IMR-90 (cell line): ENCODE results near the gene PTPRO. TPM values are rescaled to one million over a fixed set of nuclear protein-coding genes. Genes with fewer than 3 reads are reported as not detected.

Experiments used
- ATAC-seq: fragments of 200-7000 bp; cut with Tn5 transposase; 2 replicates; pipeline ENCODE4 v1.9.1; 2020; ENCODE audit warnings: low read depth, mild to moderate bottlenecking, moderate library complexity
- BruUV-seq: library from RNA; stranded (reverse); fragments of 400-500 nt; replicated peaks from 2 replicates; lab custom pipeline; 2021; lab: Mats Ljungman, UMichigan
- CTCF ChIA-PET: fragments of 300-600 bp; formaldehyde crosslinking; extraction: SDS; loops from one replicate; lab custom pipeline; 2021; ENCODE audit warnings: antibody characterized with exemption; lab: Yijun Ruan, JAX
- POLR2A ChIA-PET: fragments of 300-600 bp; sonication (Branson Sonifier 250); formaldehyde crosslinking; loops from one replicate; lab custom pipeline; 2022; ENCODE audit warnings: antibody characterized with exemption; ENCODE audit not compliant: unreplicated experiment; lab: Charles Lee
- DNase-seq: peaks from one replicate; pipeline ENCODE4 v3.0.0; 2013
- H2AFZ ChIP-seq: replicated peaks from 2 replicates; pipeline ENCODE3; 2013; ENCODE audit warnings: low read length, mild to moderate bottlenecking; ENCODE audit not compliant: poor library complexity
- H2AK5ac ChIP-seq: 2 replicates; pipeline ENCODE4 v1.6.1; 2013; ENCODE audit warnings: low read depth, low read length, inconsistent platforms
- H2AK9ac ChIP-seq: replicated peaks from 2 replicates; pipeline ENCODE3; 2013; ENCODE audit warnings: mild to moderate bottlenecking, low read depth, low read length, moderate library complexity; ENCODE audit not compliant: poor library complexity
- H2BK120ac ChIP-seq: 2 replicates; pipeline ENCODE4 v1.6.1; 2013; ENCODE audit warnings: low read depth, low read length, inconsistent platforms
- H2BK15ac ChIP-seq: 3 replicates; pipeline ENCODE4 v1.6.1; 2013; ENCODE audit warnings: low read depth, low read length, inconsistent platforms
- H2BK20ac ChIP-seq: 2 replicates; pipeline ENCODE4 v1.6.1; 2013; ENCODE audit warnings: low read depth, mild to moderate bottlenecking, inconsistent platforms, low read length, moderate library complexity
- H2BK5ac ChIP-seq: 2 replicates; pipeline ENCODE4 v1.6.1; 2013; ENCODE audit warnings: mild to moderate bottlenecking, low read depth, low read length, inconsistent platforms; ENCODE audit not compliant: poor library complexity, severe bottlenecking
- H3K14ac ChIP-seq: replicated peaks from 2 replicates; pipeline ENCODE4 v1.6.1; 2013; ENCODE audit warnings: low read depth, low read length, inconsistent platforms
- H3K18ac ChIP-seq: 2 replicates; pipeline ENCODE4 v1.6.1; 2013; ENCODE audit warnings: low read depth, low read length, control low read depth
- H3K23ac ChIP-seq: 2 replicates; pipeline ENCODE4 v1.6.1; 2013; ENCODE audit warnings: low read depth, low read length, inconsistent platforms
- H3K27ac ChIP-seq: 2 replicates; pipeline ENCODE4 v1.5.1; 2013; ENCODE audit warnings: mild to moderate bottlenecking, control low read depth, low read length; ENCODE audit not compliant: insufficient read depth
- H3K27me3 ChIP-seq: 2 replicates; pipeline ENCODE4 v1.6.1; 2013; ENCODE audit warnings: low read length; ENCODE audit not compliant: control insufficient read depth, insufficient read depth
- H3K36me3 ChIP-seq: 2 replicates; pipeline ENCODE4 v1.6.1; 2013; ENCODE audit warnings: low read length, mixed read lengths; ENCODE audit not compliant: control insufficient read depth, insufficient read depth
- H3K4ac ChIP-seq: 2 replicates; pipeline ENCODE4 v1.6.1; 2013; ENCODE audit warnings: low read depth, low read length, inconsistent platforms
- H3K4me1 ChIP-seq: 2 replicates; pipeline ENCODE4 v1.6.1; 2013; ENCODE audit warnings: low read length, mixed read lengths; ENCODE audit not compliant: control insufficient read depth, insufficient read depth
- H3K4me2 ChIP-seq: 2 replicates; pipeline ENCODE4 v1.6.1; 2013; ENCODE audit warnings: low read depth, mild to moderate bottlenecking, control low read depth, low read length, moderate library complexity
- H3K4me3 ChIP-seq: 2 replicates; pipeline ENCODE4 v1.5.1; 2013; ENCODE audit warnings: low read depth, mild to moderate bottlenecking, control low read depth, low read length, moderate library complexity; ENCODE audit not compliant: insufficient read depth
- H3K56ac ChIP-seq: 2 replicates; pipeline ENCODE4 v1.6.1; 2013; ENCODE audit warnings: low read length, inconsistent platforms; ENCODE audit not compliant: insufficient read depth; ENCODE audit errors: extremely low read depth
- H3K79me1 ChIP-seq, 2 experiments: 2 replicates each; pipeline ENCODE4 v1.6.1; 2013; ENCODE audit warnings: low read length in 2 of 2, inconsistent platforms in 1 of 2, low read depth in 1 of 2
- H3K9ac ChIP-seq: 2 replicates; pipeline ENCODE4 v1.6.1; 2013; ENCODE audit warnings: low read depth, low read length, control low read depth
- H3K9me1 ChIP-seq: 2 replicates; pipeline ENCODE4 v1.6.1; 2013; ENCODE audit warnings: low read length, inconsistent platforms; ENCODE audit not compliant: insufficient read depth
- H3K9me3 ChIP-seq: 2 replicates; pipeline ENCODE4 v1.6.1; 2013; ENCODE audit warnings: low read length; ENCODE audit not compliant: control insufficient read depth, insufficient read depth
- H4K20me1 ChIP-seq: 2 replicates; pipeline ENCODE4 v1.6.1; 2013; ENCODE audit warnings: low read length, inconsistent platforms; ENCODE audit not compliant: insufficient read depth
- H4K5ac ChIP-seq: 2 replicates; pipeline ENCODE4 v1.6.1; 2013; ENCODE audit warnings: mild to moderate bottlenecking, low read depth, low read length, control low read depth
- H4K8ac ChIP-seq, 2 experiments: 2 replicates each; pipeline ENCODE4 v1.6.1; 2013; ENCODE audit warnings: low read depth in 2 of 2, low read length in 2 of 2, control low read depth in 1 of 2, inconsistent platforms in 1 of 2
- H4K91ac ChIP-seq: 2 replicates; pipeline ENCODE4 v1.6.1; 2013; ENCODE audit warnings: low read depth, low read length, inconsistent platforms; ENCODE audit not compliant: insufficient read depth
- BHLHE40 ChIP-seq: fragments of 150-350 bp; IDR thresholded peaks from 2 replicates; pipeline ENCODE4 v1.6.1; 2016; ENCODE audit warnings: mild to moderate bottlenecking, low read depth, low read length
- CEBPB ChIP-seq: IDR thresholded peaks from 2 replicates; pipeline ENCODE4 v1.6.1; 2012; ENCODE audit warnings: low read depth, low read length, improper control_type of control experiment
- CHD1 ChIP-seq: IDR thresholded peaks from 2 replicates; pipeline ENCODE4 v1.6.1; 2012; ENCODE audit warnings: low read depth, low read length, improper control_type of control experiment
- FOS ChIP-seq: fragments of 150-350 bp; IDR thresholded peaks from 2 replicates; pipeline ENCODE4 v1.6.1; 2016; ENCODE audit warnings: low read depth, low read length
- MAFK ChIP-seq: IDR thresholded peaks from 2 replicates; pipeline ENCODE4 v1.6.1; 2012; ENCODE audit warnings: low read depth, low read length, improper control_type of control experiment
- MAZ ChIP-seq: IDR thresholded peaks from 2 replicates; pipeline ENCODE4 v1.6.1; 2012; ENCODE audit warnings: low read depth, mild to moderate bottlenecking, low read length, improper control_type of control experiment, moderate library complexity, borderline replicate concordance
- MXI1 ChIP-seq: IDR thresholded peaks from 2 replicates; pipeline ENCODE4 v1.6.1; 2012; ENCODE audit warnings: low read depth, mild to moderate bottlenecking, low read length, moderate library complexity, borderline replicate concordance
- NFE2L2 ChIP-seq: fragments of 150-350 bp; IDR thresholded peaks from 2 replicates; pipeline ENCODE4 v1.6.1; 2016; ENCODE audit warnings: low read depth, mild to moderate bottlenecking, low read length
- POLR2A ChIP-seq: IDR thresholded peaks from 2 replicates; pipeline ENCODE4 v1.6.1; 2012; ENCODE audit warnings: mild to moderate bottlenecking, low read depth, low read length
- RAD21 ChIP-seq: IDR thresholded peaks from 2 replicates; pipeline ENCODE4 v1.6.1; 2012; ENCODE audit warnings: low read length, improper control_type of control experiment
- RCOR1 ChIP-seq: IDR thresholded peaks from 2 replicates; pipeline ENCODE4 v1.6.1; 2012; ENCODE audit warnings: mild to moderate bottlenecking, low read length, improper control_type of control experiment; ENCODE audit not compliant: insufficient replicate concordance
- RFX5 ChIP-seq: IDR thresholded peaks from 2 replicates; pipeline ENCODE4 v1.8.0; 2012; ENCODE audit warnings: low read depth, mild to moderate bottlenecking, low read length, moderate library complexity
- SMC3 ChIP-seq: fragments of 150-350 bp; IDR thresholded peaks from 2 replicates; pipeline ENCODE4 v1.6.1; 2016; ENCODE audit warnings: low read depth, mild to moderate bottlenecking, antibody characterized with exemption, low read length, moderate library complexity
- WGBS, 2 experiments: methylation state at CpG; one replicate each; pipeline versions ENCODE4 v1.1.5 to v1.1.7; 2013; ENCODE audit warnings: missing lambda C conversion rate in 2 of 2; ENCODE audit not compliant: insufficient read length in 1 of 2; ENCODE audit errors: extremely low coverage in 2 of 2; 5-methylcytosine and 5-hydroxymethylcytosine counted together
- dilution Hi-C: fragments of 300-500 bp; cut with HindIII; formaldehyde crosslinking; loops from one replicate; pipeline ENCODE4 v1.14.3; 2018; ENCODE audit warnings: low sequenced_read_pairs; ENCODE audit not compliant: unreplicated experiment
- in situ Hi-C: fragments of 300-500 bp; cut with MboI; formaldehyde crosslinking; loops from 3 replicates; pipeline ENCODE4 v1.14.3; 2019; ENCODE audit warnings: low sequenced_read_pairs, inconsistent platforms, mixed read lengths
- intact Hi-C: fragments of 100-400 bp; cut with micrococcal nuclease; formaldehyde crosslinking; loops from 2 replicates; pipeline ENCODE4 v1.10.0; 2022
- polyA plus RNA-seq, 3 experiments: library from polyadenylated mRNA; depleted of rRNA; stranded (reverse); fragments of >200 nt; gene quantifications; 2 replicates each; pipeline ENCODE4 v1.2.3, GENCODE V29; 2012; ENCODE audit warnings: low replicate concordance in 1 of 3
- total RNA-seq: library from RNA; depleted of rRNA; stranded (reverse); fragments of >200 nt; gene quantifications from 2 replicates; pipeline ENCODE4 v1.2.3, GENCODE V29; 2012
- TF ChIP-seq, protein P1 (sequence below): conservative IDR thresholded peaks from 2 replicates; pipeline ENCODE4 v1.5.1; 2012; ENCODE audit warnings: mild to moderate bottlenecking, low read depth, low read length, improper control_type of control experiment

Gene PTPRO
- total and polyA plus RNA-seq, 2 of the 4 experiments (the other 2 are of a cell fraction), result 0.03 to 0.18 TPM

- H3K4me3 ChIP-seq, result no peak overlapping the region
- no peak overlapping the region for H2AK9ac ChIP-seq
- DNase-seq (no peak), ATAC-seq (no peak)
- no peak overlapping the region for H4K8ac ChIP-seq
- H2BK120ac ChIP-seq, result no peak overlapping the region
- no peak overlapping the region for H2AK5ac ChIP-seq
- H3K14ac ChIP-seq, result no peak overlapping the region
- TF ChIP-seq FOS (no peak), MAFK (no peak), SMC3 (no peak), NFE2L2 (no peak), RAD21 (no peak), RCOR1 (no peak), BHLHE40 (no peak), POLR2A (no peak), RFX5 (no peak), CEBPB (no peak), CHD1 (no peak), MAZ (no peak), MXI1 (no peak)
- TF ChIP-seq, protein P1, sequence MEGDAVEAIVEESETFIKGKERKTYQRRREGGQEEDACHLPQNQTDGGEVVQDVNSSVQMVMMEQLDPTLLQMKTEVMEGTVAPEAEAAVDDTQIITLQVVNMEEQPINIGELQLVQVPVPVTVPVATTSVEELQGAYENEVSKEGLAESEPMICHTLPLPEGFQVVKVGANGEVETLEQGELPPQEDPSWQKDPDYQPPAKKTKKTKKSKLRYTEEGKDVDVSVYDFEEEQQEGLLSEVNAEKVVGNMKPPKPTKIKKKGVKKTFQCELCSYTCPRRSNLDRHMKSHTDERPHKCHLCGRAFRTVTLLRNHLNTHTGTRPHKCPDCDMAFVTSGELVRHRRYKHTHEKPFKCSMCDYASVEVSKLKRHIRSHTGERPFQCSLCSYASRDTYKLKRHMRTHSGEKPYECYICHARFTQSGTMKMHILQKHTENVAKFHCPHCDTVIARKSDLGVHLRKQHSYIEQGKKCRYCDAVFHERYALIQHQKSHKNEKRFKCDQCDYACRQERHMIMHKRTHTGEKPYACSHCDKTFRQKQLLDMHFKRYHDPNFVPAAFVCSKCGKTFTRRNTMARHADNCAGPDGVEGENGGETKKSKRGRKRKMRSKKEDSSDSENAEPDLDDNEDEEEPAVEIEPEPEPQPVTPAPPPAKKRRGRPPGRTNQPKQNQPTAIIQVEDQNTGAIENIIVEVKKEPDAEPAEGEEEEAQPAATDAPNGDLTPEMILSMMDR, result no peak
- ChIA-PET POLR2A (no interaction called here), CTCF (interaction anchor here (0.9 kb wide), 1 partner anchor 304 kb away, joined by 3 read pairs; no protein-coding TSS in a partner anchor)
- no TSS peak for BruUV-seq
- H3K4me1 ChIP-seq, result no peaks in the 10 kb centered on the region
- H2BK20ac ChIP-seq, result no peak overlapping the region
- no peak overlapping the region for H2BK15ac ChIP-seq
- in situ Hi-C loops, result no loop called here
- H3K27me3 ChIP-seq, result peaks cover 2% of the 10 kb centered on the region; the same call in 1 of the 2 replicates
- H3K27ac ChIP-seq, result no peak overlapping the region
- no CpG with 5 or more reads among the region's 2 CpGs for WGBS, 2 experiments
- H3K9ac ChIP-seq, result no peak overlapping the region
- no peak overlapping the region for H3K56ac ChIP-seq
- no peak overlapping the region for H3K4me2 ChIP-seq
- no peaks in the 10 kb centered on the region for H3K9me3 ChIP-seq
- no peak overlapping the region for H2AFZ ChIP-seq
- H4K91ac ChIP-seq, result no peak overlapping the region
- H4K5ac ChIP-seq, result no peak overlapping the region
- no peak overlapping the region for H3K23ac ChIP-seq
- no peaks in the 10 kb centered on the region; the same call in 1 of the 2 replicates for H3K9me1 ChIP-seq
- intact Hi-C loops, result no loop called here
- H3K36me3 ChIP-seq, result no peaks in the 10 kb centered on the region
- dilution Hi-C loops, result no loop called here
- H4K20me1 ChIP-seq, result no peaks in the 10 kb centered on the region
- H2BK5ac ChIP-seq, result no peak overlapping the region
- no peak overlapping the region for H3K18ac ChIP-seq
- no peaks in the 10 kb centered on the region for H3K79me1 ChIP-seq
- H3K4ac ChIP-seq, result no peak overlapping the region
These were observed 41.4 kb upstream of the PTPRO start for GRCh38 chr12:15280930-15281329.
